GM19328 (cell line): ENCODE data around the gene LRRC71.

Source experiments
- ATAC-seq: cut with Tn5 transposase; IDR thresholded peaks from one replicate; pipeline ENCODE4 v1.9.1; 2021; ENCODE audit warnings: mild to moderate bottlenecking, moderate library complexity; ENCODE audit not compliant: unreplicated experiment

LRRC71 gene

GRCh38 chr1:156892190-156893047, 28.0 kb upstream of the LRRC71 start:
- peak; percentile 57 for ATAC-seq

DNA sequence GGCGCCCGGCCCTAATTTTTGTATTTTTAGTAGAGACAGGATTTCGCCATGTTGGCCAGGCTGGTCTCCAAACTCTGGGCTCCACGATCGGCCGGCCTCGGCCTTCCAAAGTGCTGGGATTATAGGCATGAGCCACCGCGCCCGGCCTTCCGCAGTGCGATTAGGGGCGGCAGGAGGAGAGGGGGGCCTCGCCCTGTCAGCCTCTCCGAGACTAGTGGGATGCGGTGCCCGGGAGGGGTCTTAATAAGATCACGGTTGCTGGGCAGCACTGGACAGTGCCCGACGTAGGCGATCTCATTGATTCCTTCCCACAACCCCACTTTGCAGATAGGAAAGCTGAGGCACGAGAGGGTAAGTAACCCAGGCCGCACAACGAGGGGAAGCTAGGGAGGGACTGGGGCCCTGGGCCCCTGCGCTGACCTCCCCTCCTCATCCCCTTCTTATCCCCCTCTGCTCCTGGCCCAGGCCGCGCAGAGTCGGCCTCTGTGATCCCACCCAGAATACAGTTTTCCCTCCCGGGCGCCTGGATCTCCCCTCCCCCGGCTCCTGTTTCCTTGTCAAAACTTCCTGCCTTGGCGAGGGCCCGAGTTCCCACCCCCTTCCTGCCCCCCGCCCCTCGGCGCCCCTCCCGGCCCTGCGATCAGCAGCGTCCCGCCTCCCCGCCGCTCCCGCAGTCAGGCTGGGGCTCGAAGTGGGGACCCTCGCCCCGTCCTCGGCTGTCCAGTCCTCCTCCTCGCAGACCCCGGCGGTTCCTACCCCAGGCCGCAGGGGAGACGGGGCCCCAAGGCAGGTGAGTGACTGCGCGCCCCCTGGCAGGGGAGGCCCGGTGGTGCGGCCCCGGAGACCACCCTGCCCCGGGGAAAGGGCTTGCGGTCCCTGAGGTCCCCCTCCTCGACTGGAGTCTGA, 27.1 kb upstream of the LRRC71 start, which contains the start of gene PEAR1:
Gene PEAR1 (plus strand): TSS at position 671 of the 906 bp plus-strand sequence. CDS start 10,209 bp downstream, outside the sequence.
- no peak for ATAC-seq

GRCh38 chr1:156894001-156894400, 26.4 kb upstream of the LRRC71 start:
- no peak for ATAC-seq

GRCh38 chr1:156894711-156895454, 25.5 kb upstream of the LRRC71 start:
- no peak for ATAC-seq

DNA sequence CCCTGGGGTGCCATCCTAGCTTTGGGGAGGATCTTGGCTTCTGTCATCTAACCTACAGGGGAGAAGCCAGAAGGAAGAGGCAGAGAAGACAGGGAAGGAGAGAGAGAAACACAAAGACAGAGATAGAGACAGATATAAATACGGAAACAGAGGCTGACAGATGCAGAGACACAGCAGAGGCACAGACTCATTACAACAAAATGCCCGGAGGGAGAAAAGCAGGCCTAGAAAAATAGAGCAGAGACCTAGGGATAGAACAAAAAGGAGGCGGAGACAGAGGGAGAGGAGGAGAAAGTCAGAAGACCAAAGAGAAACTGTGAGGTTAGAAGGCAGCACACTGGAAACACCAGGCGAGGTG, 25.0 kb upstream of the LRRC71 start:
- no peak for ATAC-seq

- no peak for ATAC-seq
These were observed 24.5 kb upstream of the LRRC71 start for GRCh38 chr1:156895927-156896326.

DNA sequence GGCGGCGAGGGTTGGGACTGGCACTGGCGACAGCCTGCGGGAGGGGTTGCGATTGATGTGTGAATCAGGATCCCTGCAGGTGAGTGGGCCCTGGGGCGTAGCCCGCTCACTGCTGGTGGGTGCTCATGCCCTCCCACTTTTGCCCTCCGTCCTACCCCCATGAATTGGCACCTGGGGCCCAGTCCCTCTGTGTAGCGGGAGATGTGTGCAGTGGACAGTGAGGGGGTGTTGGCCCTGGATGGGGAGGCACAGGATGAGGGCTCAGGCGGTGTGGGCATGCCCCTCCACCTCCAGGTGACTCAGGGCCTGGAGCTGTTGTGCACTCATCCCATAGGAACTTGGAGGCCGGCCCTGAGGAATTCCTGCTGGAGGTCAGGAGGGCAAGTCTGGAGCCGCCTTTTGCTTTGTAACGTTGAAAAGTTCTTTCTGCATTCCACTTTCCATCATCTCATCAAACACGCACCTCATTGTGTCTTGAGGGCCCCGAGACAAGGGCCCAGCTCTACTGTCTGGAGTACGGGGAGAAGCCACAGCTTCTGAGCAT, 23.9 kb upstream of the LRRC71 start:
- ATAC-seq, result no peak

DNA sequence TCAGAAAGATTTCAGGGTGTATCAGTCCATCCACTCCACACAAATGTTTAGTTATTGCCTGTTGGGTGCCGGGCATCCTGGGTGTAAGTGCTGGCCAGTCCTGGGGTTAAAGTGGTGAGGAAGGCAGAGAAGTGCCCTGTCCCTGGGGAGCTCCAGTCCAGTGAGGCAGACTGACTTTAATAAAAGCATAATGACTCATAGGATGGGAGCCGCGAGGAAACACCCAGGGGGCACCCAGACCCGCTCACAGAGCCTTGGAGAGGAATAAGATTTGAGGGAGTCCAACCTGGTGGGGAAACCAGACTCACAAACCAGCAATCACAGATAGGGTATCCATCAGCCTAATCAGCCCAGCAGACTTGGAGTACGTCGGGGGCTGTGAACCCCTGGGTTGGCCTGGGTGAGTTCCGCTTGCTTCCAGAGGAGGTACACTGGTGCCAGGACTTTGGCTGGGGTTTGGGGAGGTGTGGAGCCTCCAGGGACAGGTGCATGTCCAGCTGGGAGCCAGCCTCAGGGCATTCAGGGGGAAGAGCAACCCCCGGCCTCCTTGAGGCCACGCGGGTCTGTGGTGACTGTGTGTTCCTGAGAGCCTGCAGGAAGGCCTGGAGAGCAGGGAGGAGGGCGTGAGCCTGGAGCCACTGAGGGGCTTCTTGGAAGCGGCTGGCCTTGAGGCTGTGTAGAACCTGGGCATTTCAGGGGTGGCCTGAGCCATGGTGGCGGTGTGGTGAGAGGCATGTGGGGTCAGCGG, 23.2 kb upstream of the LRRC71 start:
- ATAC-seq, result no peak

GRCh38 chr1:156898161-156898566, 22.3 kb upstream of the LRRC71 start:
- no peak for ATAC-seq

DNA sequence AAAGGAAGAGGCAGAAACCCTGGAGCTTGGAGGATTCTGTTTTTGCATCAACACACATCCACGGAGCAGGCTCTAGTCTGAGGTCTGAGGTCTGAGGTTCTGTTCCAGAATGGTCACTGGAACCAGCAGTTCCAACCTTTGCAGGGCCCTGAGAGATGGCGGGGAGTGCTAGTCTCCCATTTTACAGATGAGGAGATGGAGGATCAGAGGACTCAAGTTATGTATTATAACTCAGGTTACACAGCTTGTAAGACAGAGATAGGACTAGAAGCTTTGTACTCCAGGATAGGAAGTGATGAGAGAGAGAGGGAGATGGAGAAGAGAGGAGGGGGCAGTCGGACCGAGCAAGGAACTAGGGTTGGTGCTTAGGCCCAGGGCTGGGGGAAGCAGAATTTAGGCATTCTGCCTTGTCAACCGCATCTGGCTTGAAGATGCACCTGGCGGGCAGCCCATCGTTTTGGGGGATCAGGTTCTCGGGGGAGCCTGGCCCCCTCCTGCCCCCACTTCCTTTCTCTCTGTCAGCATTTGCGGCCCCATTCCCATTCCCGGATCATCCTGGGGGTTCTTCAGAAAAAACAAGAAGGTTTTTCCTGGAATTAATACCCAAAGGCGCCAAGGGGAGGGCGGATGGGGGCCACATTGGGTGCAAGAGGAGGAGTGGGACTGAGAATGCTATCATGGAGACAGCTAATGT, 21.3 kb upstream of the LRRC71 start:
- ATAC-seq, result no peak

DNA sequence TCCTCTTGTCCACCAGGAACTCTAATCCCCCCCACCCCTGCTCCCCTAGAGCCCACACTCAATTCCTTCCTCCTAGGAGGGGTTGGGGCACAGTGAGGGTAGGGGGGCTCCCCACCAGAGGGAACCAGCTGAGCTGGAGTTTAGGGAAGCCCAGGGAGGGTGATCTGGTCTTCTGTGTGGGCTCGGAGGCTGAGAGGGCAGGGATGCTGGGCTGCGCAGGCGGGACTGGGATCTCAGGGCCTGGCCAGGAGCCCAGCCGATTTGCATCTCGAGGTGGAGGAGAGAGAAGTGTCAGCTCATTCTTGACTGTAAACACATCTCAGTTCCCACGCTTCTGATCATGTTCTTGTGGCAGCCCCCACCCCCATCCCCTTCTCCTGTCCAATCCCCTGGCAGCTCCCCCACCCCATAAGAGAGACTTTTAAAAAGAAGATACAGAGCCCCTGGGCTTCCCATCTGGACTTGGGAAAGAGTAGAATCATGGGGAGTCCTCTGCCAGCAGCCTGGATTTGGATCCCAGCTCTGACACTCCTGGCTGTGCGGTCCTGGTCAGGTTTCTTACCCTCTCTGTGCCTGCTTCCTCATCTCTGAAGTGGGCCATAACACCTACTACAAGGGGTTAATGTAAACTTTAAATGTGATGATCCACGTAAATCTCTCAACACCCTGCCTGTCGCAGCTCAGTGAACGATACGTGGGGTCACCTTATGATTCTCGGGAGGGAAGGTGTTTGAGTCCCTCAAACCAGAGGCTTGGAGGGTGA, 20.3 kb upstream of the LRRC71 start:
- ATAC-seq, result no peak

DNA sequence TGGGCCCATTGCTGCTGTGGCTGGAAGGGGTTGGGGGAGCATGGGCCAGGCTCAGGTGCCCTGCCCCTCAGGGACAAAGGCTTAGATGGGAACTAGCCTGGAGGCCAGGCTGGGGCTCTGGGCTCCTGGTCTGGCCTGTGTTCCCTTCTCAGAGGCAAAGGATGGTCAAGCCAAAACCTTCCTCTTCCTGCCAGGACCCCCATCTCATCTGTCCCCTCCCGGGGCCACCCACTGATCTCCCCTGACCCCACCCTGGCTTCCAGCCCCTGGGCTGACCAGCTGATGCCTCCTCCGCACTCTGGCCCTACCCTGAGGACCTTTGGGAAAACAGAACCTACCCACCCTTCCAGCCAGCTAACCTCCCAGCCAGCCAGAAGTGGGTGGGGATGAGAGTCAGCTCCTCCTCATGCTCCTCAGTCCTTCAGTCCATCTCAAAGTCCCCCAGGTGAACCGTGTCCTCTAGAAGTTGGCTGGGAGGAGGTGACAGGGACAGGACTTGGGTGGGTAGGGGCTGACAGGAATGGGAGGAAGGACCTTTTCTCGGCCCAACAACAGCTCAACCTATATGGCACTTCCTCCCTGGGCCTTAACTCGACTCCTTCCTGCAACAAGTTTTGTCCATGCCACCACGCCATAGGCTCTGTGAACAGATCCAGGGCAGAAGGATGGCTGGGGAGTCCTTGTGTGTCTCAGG, 19.4 kb upstream of the LRRC71 start:
- no peak for ATAC-seq

DNA sequence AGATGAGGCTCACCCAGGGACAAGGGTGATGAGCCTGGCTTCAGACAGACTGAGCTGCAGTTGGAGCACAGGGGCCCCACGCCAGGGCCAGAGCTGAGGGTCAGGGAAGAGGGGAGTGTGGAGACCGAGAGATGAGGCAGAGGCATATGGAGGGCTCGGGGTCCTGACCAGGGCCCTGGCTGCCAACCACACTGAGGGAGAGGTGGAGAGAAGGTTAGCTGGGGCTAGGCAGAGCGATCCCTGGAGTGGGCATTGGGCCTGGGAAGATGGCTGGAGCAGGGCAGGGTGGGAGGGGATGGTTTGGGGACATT, 18.9 kb upstream of the LRRC71 start:
- ATAC-seq, result no peak

DNA sequence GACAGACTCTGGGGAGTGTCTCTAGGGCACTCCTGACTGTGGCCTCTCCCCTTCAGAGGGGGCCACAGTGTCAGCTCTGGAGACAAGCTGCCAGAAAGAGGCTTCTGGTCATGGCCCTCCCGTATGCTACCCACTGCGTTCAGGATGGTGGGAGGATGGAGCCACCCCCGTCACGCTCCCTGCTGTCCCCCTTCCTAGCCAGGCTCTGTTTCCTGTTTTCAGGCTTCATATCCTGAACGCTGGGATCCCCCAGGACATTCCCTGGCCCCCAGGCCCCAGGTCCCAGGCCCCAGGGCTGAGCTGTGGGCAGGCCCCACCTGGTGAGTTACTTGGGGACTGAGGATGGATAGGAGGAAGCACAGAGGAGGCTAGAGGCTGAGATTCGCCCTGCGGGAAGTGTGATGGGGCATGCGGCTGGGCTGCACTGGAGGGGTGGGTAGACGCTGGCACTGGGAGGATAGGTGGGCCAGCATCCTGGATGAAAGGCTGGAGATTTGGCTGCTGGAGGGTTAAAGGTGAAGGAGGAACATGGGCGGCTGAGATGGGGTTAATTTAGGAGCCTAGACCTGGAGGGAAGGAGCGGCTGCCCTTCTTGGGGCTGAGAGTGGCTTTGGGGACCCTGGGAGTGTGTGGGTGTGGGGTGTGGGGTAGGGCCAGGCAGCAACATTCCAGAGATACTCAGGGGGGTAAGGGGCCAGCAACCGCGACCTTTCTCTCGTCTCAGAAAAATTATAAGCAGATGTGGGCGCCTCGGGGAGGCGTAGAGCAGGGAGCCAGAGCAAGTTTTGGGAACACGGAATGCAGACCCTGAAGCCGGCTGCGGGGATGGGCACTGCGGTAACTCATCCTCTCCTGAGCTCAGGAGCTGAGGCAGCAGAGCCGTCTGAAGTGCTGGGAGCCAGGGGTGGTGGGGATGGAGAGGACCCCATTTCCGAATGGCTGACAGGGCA, 18.2 kb upstream of the LRRC71 start:
- no peak for ATAC-seq

- ATAC-seq, result no peak
These were observed 16.9 kb upstream of the LRRC71 start for GRCh38 chr1:156903328-156904091.

DNA sequence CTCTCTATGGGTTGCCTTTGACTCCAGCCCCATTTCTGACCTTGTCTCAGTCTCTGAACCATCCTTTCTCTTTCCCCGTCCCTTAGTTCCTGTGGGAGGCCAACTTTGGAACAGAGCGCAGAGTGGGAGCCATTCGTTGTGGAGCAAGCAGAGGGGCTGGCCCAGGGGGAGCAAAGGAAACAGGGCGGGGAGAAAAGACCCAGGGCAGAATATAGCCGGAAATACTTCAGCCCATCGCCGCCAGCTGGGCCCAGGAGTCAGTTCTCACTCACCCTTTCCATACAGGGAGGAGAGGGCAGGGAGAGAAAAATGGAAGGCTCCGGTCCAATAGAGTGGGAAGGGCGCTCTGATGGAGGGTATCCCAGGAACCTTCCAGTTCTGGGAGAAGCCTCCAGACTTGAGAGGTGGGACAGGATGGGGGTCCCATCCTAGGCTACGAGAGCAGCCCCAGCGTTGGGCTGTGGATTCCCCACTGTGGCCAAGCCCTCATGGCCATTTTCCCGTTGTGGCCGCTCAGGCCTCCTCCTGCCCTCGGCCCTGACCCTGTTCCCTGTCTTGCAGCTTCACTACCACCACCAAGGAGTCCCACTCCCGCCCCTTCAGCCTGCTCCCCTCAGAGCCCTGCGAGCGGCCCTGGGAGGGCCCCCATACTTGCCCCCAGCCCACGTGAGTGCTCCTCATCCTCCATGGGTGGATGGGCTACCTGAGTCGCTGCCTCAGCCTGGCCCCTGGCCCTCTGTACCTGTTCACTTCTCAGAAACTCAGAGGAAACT, 16.1 kb upstream of the LRRC71 start:
- ATAC-seq, result no peak
